D721Med (cell line): ENCODE results near the gene SHC3.

Source experiments
- DNase-seq: peaks from one replicate; pipeline ENCODE4 v3.0.0; 2011; ENCODE audit warnings: low spot score; ENCODE audit not compliant: insufficient read length
- FAIRE-seq: peaks from 2 replicates; lab custom pipeline; 2011; peaks lifted over from hg19 to GRCh38; lab: Jason Lieb, UNC
- CTCF ChIP-seq: IDR thresholded peaks from 2 replicates; pipeline ENCODE4 v1.5.1; 2012; ENCODE audit warnings: mild to moderate bottlenecking, control low read depth; ENCODE audit not compliant: insufficient read depth; ENCODE audit errors: missing control alignments

SHC3 gene

GRCh38 chr9:88959727-88960469 lies 218.7 kb downstream of the SHC3 start:
- no peak for FAIRE-seq
- TF ChIP-seq CTCF: no peak

GRCh38 chr9:88957526-88957925 lies 221.1 kb downstream of the SHC3 start:
- FAIRE-seq (no peak), DNase-seq (no peak)
- TF ChIP-seq CTCF: no peak

More at GRCh38 chr9:88959727-88960469, 218.7 kb downstream of the SHC3 start:
- DNase-seq: no peak
